NCI-H2171 treated with DMSO at 0.1 percent for 48 hours (cell line): ENCODE results near the gene B3GALNT2.
"Not testable (repeated sequence)": the region's sequence is repeated elsewhere in the genome, so short reads cannot be mapped to it uniquely, and the experiment has no call there.

Experiments
- DNase-seq: peaks from one replicate; lab custom pipeline; 2025; lab: John Stamatoyannopoulos, UW

The B3GALNT2 gene

DNA sequence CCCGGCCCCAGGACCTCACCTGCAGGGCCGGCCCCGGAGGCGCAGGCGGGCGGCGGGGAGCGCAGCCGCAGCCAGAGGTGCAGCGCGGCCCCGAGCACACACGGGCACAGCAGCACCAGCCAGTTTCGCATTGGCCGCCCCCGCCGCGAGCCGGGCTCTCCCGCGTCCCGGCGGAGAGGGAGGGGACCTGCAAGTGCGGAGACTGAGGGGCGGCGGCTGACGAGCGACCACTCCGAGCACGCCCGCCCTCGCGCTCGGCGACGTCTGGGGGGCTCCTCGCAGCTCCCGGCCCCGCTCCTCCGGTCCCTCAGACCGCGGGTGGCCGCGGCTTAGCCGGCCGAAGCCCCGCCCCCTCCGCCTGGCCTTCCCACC, at the start of gene B3GALNT2:
Gene B3GALNT2 (minus strand): TSS at position 331 of the 372 bp plus-strand sequence. CDS start 200 bp downstream, at position 131.
- DNase-seq = no peak

- DNase-seq = no peak
These were observed 48.9 kb upstream of the B3GALNT2 start for GRCh38 chr1:235553112-235553551.

GRCh38 chr1:235552146-235552716, 48.0 kb upstream of the B3GALNT2 start:
- DNase-seq = no peak

GRCh38 chr1:235549351-235550139, 45.3 kb upstream of the B3GALNT2 start:
- DNase-seq = no peak

- DNase-seq = not testable (repeated sequence)
These were observed 42.3 kb upstream of the B3GALNT2 start for GRCh38 chr1:235546369-235547155.

- no peak for DNase-seq
These were observed 41.2 kb upstream of the B3GALNT2 start for GRCh38 chr1:235545292-235545930.

DNA sequence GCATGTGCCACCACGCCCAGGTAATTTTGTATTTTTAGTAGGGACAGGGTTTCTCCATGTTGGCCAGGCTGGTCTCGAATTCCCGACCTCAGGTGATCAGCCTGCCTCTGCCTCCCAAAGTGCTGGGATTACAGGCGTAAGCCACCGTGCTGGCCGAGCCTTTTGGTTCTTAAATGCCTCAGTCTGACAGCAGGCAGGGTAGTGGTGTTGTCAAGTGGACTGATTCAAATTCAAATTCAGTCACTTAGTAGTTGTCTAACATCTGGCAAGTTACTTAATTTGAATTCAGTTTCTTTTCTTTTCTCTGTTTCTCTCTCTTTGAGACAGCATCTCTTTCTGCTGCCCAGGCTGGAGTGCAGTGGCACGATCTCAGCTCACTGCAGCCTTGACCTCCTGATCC, 38.6 kb upstream of the B3GALNT2 start:
- DNase-seq = not testable (repeated sequence)

- no peak for DNase-seq
These were observed 29.4 kb upstream of the B3GALNT2 start for GRCh38 chr1:235533476-235534168.

- no peak for DNase-seq
These were observed 28.1 kb upstream of the B3GALNT2 start for GRCh38 chr1:235532360-235532759.

DNA sequence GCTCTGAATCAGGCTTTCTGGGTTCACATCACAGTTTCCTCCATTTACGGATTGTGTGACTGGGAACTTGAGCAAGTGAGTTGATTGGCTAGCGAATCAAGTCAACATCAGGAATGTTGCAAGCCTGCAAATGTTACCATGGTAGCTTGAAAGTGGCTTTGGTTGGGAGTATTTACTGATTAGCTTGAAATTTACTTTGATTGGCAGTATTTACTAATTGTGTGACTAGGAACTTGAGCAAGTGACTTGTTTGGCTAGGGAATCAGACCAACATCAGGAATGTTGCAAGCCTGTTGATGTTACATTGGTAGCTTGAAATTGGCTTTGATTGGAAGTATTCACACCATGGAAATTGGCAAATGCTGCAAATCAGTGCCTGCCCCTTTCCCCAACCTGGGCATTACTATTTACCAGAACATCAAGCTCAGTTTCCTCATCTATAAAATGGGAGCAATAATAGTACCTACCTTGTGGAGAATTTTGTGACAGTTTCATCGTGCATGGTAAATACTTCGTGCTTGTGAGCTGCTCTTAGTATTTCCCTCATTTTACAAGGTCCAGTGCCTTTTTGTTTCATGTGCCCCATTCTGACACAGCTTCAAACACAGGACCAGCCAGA, 23.1 kb upstream of the B3GALNT2 start:
- no peak for DNase-seq

GRCh38 chr1:235525314-235525713, 21.1 kb upstream of the B3GALNT2 start:
- DNase-seq = no peak

GRCh38 chr1:235516862-235517446, 12.7 kb upstream of the B3GALNT2 start:
- DNase-seq = no peak

- DNase-seq = no peak
These were observed 11.7 kb upstream of the B3GALNT2 start for GRCh38 chr1:235515844-235516512.

GRCh38 chr1:235513495-235514366, 9.5 kb upstream of the B3GALNT2 start:
- peak; percentile 76 for DNase-seq

DNA sequence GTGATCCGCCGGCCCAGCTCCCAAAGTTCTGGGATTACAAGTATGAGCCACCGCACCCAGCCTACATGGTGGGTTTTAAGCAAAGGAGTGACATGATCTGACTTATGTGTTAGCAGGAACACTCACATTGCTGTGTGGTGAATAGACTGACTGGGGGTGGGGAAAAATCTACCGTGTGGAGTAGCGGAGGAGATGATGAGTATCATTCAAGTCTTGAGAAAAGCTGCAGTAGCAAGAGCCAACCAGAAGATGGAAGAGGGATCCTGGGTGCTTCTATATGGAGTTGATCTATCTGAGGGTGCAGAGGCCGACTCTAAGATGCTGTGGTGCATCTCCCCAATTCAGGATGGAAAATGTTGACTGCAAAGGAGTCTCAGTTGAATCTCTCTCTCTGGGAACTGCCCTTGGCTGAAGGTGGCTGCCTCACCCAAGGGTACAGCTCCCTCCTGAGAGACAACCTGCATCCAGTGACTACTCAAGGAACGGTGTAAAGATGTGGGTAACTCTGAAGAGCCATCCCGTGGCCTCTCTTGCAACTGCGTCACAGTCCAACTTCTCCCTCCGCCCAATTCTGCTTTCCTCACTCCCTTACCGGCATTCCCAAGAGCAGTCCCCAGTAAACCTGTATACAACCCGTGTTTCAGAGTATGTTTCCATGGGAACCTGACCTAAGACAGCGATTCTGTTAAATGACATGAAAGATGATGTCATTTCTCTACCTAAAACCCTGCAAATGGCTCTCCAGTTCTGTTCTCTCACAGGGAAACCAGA, 7.4 kb upstream of the B3GALNT2 start:
- no peak for DNase-seq

GRCh38 chr1:235510823-235511222, 6.6 kb upstream of the B3GALNT2 start:
- no peak for DNase-seq

DNA sequence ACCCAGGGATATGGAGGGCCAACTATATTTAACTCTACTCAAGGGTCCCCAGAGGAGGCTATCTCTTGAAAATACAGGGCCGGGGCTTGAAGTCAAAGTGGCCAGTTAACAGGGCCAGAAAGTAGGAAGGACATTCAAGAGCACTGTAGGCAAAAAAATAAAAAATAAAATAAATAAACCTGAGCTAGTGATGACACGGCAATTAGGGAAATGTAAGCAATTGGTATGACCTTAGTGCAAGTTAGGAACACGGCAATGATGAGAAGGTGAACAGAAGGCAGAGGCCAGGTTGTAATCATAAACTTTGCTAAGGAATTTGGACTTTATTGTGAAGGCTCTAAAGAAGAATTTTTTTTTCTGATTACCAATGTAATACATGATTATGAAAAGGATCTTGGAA, 3.4 kb upstream of the B3GALNT2 start:
- DNase-seq = no peak

DNA sequence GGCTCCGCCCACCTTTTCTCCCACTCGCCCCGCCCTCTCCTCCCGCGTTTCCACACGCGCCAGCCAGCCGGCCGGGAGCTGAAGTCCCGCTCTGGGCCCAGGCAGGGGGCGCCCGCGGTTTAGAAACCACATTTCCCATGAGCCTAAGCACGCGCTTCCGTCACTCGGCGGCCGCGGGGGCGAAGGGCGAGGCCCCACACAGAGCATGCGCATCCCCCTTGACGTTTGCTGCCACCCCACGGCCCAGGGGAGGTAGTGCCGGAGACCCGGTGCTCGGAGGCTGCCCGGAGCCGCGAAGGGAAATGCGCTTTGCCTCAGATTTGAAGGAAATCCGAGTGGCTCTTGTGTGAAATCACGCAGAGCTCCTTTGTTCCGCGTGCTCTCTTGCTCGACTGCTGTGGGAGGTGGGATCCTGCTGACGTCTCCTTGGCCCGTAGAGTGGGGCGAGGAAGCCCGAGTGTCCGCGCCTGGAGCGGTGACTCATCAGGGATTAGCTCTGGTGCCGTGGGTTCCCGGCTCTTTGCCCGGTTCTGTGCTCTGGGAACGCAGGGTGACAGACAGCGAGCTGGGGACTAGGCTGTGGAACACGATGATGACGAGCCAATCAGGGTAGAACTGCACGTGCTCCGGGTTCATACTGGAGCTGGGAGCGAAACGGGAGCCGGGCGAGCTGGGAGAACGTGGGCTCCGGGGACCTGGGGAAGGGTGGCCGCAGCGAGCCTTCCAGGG, 406 bp upstream of the B3GALNT2 start:
- DNase-seq = peak; percentile 98
